H1 (cell line): Measurements from ENCODE around the gene CRKL. TPM values are rescaled to one million over a fixed set of nuclear protein-coding genes. Genes with fewer than 3 reads are reported as not detected.

Source experiments
- CTCF ChIA-PET: fragments of 300-600 bp; sonication (Branson Sonifier 250); formaldehyde crosslinking; loops from one replicate; lab custom pipeline; 2021; ENCODE audit not compliant: partially characterized antibody; lab: Charles Lee
- POLR2A ChIA-PET: fragments of 300-600 bp; sonication (Branson Sonifier 250); formaldehyde crosslinking; loops from one replicate; lab custom pipeline; 2021; ENCODE audit warnings: inconsistent platforms; ENCODE audit not compliant: partially characterized antibody; lab: Charles Lee
- DNase-seq, 2 experiments: peaks; one replicate each; pipeline versions ENCODE4 v3.0.0 to v3.0.0-alpha.2; 2010 to 2022; ENCODE audit warnings: low spot score in 2 of 2, low read depth in 1 of 2, mixed read lengths in 1 of 2
- FAIRE-seq: peaks from 2 replicates; lab custom pipeline; 2011; peaks lifted over from hg19 to GRCh38; lab: Jason Lieb, UNC
- H2AFZ ChIP-seq: 2 replicates; pipeline ENCODE4 v1.8.1; 2012; ENCODE audit warnings: low read length, inconsistent platforms
- H2AK5ac ChIP-seq: 2 replicates; pipeline ENCODE4 v1.6.1; 2013; ENCODE audit warnings: low read depth, low read length
- H2BK120ac ChIP-seq: replicated peaks from 2 replicates; pipeline ENCODE3; 2013; ENCODE audit warnings: low read depth, low read length, inconsistent platforms
- H2BK12ac ChIP-seq: 2 replicates; pipeline ENCODE4 v1.6.1; 2013; ENCODE audit warnings: low read depth, low read length
- H2BK15ac ChIP-seq: 2 replicates; pipeline ENCODE4 v1.6.1; 2013; ENCODE audit warnings: low read length
- H2BK20ac ChIP-seq: 2 replicates; pipeline ENCODE4 v1.6.1; 2013; ENCODE audit warnings: low read length
- H2BK5ac ChIP-seq: 2 replicates; pipeline ENCODE4 v1.6.1; 2013; ENCODE audit warnings: low read depth, low read length
- H3K14ac ChIP-seq: 2 replicates; pipeline ENCODE4 v1.6.1; 2013; ENCODE audit warnings: inconsistent platforms; ENCODE audit not compliant: insufficient read length
- H3K18ac ChIP-seq: 2 replicates; pipeline ENCODE4 v1.6.1; 2013; ENCODE audit warnings: low read length; ENCODE audit errors: extremely low read depth
- H3K23ac ChIP-seq: 2 replicates; pipeline ENCODE4 v1.6.1; 2013; ENCODE audit warnings: inconsistent platforms; ENCODE audit not compliant: insufficient read length
- H3K23me2 ChIP-seq: 2 replicates; pipeline ENCODE4 v1.6.1; 2013; ENCODE audit warnings: low read depth, low read length
- H3K27ac ChIP-seq: 2 replicates; pipeline ENCODE4 v1.6.1; 2011; ENCODE audit warnings: low read depth, low read length, inconsistent platforms
- H3K27me3 ChIP-seq, 4 experiments: replicated peaks in 1 of 4; 1 replicate in 1 of 4; 2 replicates in 3 of 4; pipeline versions ENCODE4 v1.6.1 to v1.8.1; 2011 to 2013; ENCODE audit warnings: low read length in 3 of 4, mild to moderate bottlenecking in 3 of 4, inconsistent platforms in 2 of 4, mixed read lengths in 2 of 4, moderate library complexity in 1 of 4; ENCODE audit not compliant: control insufficient read depth in 3 of 4, insufficient read depth in 3 of 4; ENCODE audit errors: extremely low read depth in 1 of 4
- H3K36me3 ChIP-seq, 4 experiments: 2 replicates each; pipeline versions ENCODE4 v1.6.1 to v1.8.1; 2011 to 2013; ENCODE audit warnings: mild to moderate bottlenecking in 4 of 4, low read length in 3 of 4, moderate library complexity in 2 of 4, control low read depth in 1 of 4, inconsistent platforms in 1 of 4; ENCODE audit not compliant: insufficient read depth in 4 of 4, control insufficient read depth in 2 of 4
- H3K4ac ChIP-seq: replicated peaks from 2 replicates; pipeline ENCODE3; 2013; ENCODE audit warnings: low read length, low read depth, mixed read lengths, inconsistent platforms; ENCODE audit not compliant: insufficient read length
- H3K4me1 ChIP-seq, 4 experiments: replicated peaks in 1 of 4; 1 replicate in 1 of 4; 2 replicates in 3 of 4; pipeline versions ENCODE4 v1.6.1 to v1.8.1; 2011 to 2013; ENCODE audit warnings: low read length in 3 of 4, inconsistent platforms in 2 of 4, mixed read lengths in 1 of 4; ENCODE audit not compliant: insufficient read depth in 4 of 4, control insufficient read depth in 3 of 4
- H3K4me2 ChIP-seq, 2 experiments: 2 replicates each; pipeline versions ENCODE4 v1.6.1 to v1.8.1; 2011 to 2013; ENCODE audit warnings: low read depth in 2 of 2, low read length in 2 of 2, control low read depth in 1 of 2, inconsistent platforms in 1 of 2, mild to moderate bottlenecking in 1 of 2; ENCODE audit not compliant: insufficient read depth in 1 of 2
- H3K4me3 ChIP-seq, 4 experiments: fragments of 200-600, 300-600 bp in 1 of 4; sonication (generic), shearing (Covaris generic), sonication (Bioruptor Twin) in 1 of 4; 2 replicates each; pipeline versions ENCODE4 v1.5.1 to v1.8.1; 2011 to 2016; ENCODE audit warnings: low read length in 4 of 4, low read depth in 3 of 4, control low read depth in 2 of 4, inconsistent platforms in 2 of 4, mild to moderate bottlenecking in 2 of 4, mixed read lengths in 1 of 4, moderate library complexity in 1 of 4; ENCODE audit not compliant: insufficient read depth in 2 of 4; ENCODE audit errors: extremely low read depth in 1 of 4
- H3K56ac ChIP-seq: replicated peaks from 2 replicates; pipeline ENCODE3; 2013; ENCODE audit warnings: low read depth, mild to moderate bottlenecking, mixed read lengths, low read length, inconsistent platforms; ENCODE audit not compliant: insufficient read length
- H3K79me1 ChIP-seq: 2 replicates; pipeline ENCODE4 v1.6.1; 2013; ENCODE audit warnings: low read depth, low read length, control low read depth
- H3K79me2 ChIP-seq, 2 experiments: 2 replicates each; pipeline versions ENCODE4 v1.6.1 to v1.8.1; 2012 to 2013; ENCODE audit warnings: low read length in 2 of 2, mild to moderate bottlenecking in 2 of 2, inconsistent platforms in 1 of 2; ENCODE audit not compliant: insufficient read depth in 2 of 2, control insufficient read depth in 1 of 2
- H3K9ac ChIP-seq, 4 experiments: replicated peaks in 1 of 4; 1 replicate in 1 of 4; 2 replicates in 3 of 4; pipeline versions ENCODE4 v1.6.1 to v1.8.1; 2011 to 2013; ENCODE audit warnings: low read depth in 3 of 4, low read length in 3 of 4, control low read depth in 2 of 4, mild to moderate bottlenecking in 2 of 4, moderate library complexity in 2 of 4, inconsistent platforms in 1 of 4; ENCODE audit errors: extremely low read depth in 1 of 4
- H3K9me3 ChIP-seq, 2 experiments: 2 replicates each; pipeline versions ENCODE4 v1.6.1 to v1.8.1; 2012 to 2013; ENCODE audit warnings: mild to moderate bottlenecking in 2 of 2, moderate library complexity in 2 of 2, control low read depth in 1 of 2, inconsistent platforms in 1 of 2, low read depth in 1 of 2, low read length in 1 of 2, mixed read lengths in 1 of 2; ENCODE audit not compliant: insufficient read depth in 2 of 2
- H4K20me1 ChIP-seq, 2 experiments: replicated peaks in 1 of 2; 2 replicates each; pipeline versions ENCODE3 to v1.8.1; 2011 to 2013; ENCODE audit warnings: inconsistent platforms in 2 of 2, low read length in 2 of 2, mild to moderate bottlenecking in 1 of 2; ENCODE audit not compliant: insufficient read depth in 2 of 2, control insufficient read depth in 1 of 2
- H4K5ac ChIP-seq: 2 replicates; pipeline ENCODE4 v1.6.1; 2013; ENCODE audit warnings: low read length, low read depth, mixed read lengths, inconsistent platforms; ENCODE audit not compliant: insufficient read length
- H4K8ac ChIP-seq: 2 replicates; pipeline ENCODE4 v1.8.0; 2013; ENCODE audit warnings: mild to moderate bottlenecking, moderate library complexity, low read length, inconsistent platforms; ENCODE audit not compliant: insufficient read depth; ENCODE audit errors: extremely low read depth
- H4K91ac ChIP-seq: replicated peaks from 2 replicates; pipeline ENCODE3; 2013; ENCODE audit warnings: low read length, mixed read lengths, inconsistent platforms; ENCODE audit not compliant: insufficient read length
- ATF2 ChIP-seq: IDR thresholded peaks from 2 replicates; pipeline ENCODE4 v1.6.1; 2012; ENCODE audit warnings: low read length, inconsistent platforms
- BRCA1 ChIP-seq: IDR thresholded peaks from 2 replicates; pipeline ENCODE4 v1.6.1; 2012; ENCODE audit warnings: low read depth, low read length, improper control_type of control experiment
- JUN ChIP-seq: IDR thresholded peaks from 2 replicates; pipeline ENCODE4 v1.6.1; 2011; ENCODE audit warnings: low read depth, mild to moderate bottlenecking, improper control_type of control experiment, low read length
- KDM5A ChIP-seq: fragments of 200-600 bp; IDR thresholded peaks from 2 replicates; pipeline ENCODE4 v1.7.1; 2012; ENCODE audit warnings: mild to moderate bottlenecking, low read length, inconsistent platforms, mixed read lengths
- PHF8 ChIP-seq: fragments of 200-600 bp; sonication (generic); conservative IDR thresholded peaks from 2 replicates; pipeline ENCODE4 v1.7.1; 2012; ENCODE audit warnings: low read depth, mild to moderate bottlenecking, inconsistent platforms, low read length, moderate library complexity
- POLR2AphosphoS5 ChIP-seq: IDR thresholded peaks from 2 replicates; pipeline ENCODE4 v1.6.1; 2011; ENCODE audit warnings: low read depth, low read length
- RAD21 ChIP-seq, 2 experiments: IDR thresholded peaks in 1 of 2; conservative IDR thresholded peaks in 1 of 2; 2 replicates each; pipeline ENCODE4 v1.6.1; 2011; ENCODE audit warnings: low read depth in 2 of 2, low read length in 2 of 2, improper control_type of control experiment in 1 of 2, inconsistent platforms in 1 of 2, mild to moderate bottlenecking in 1 of 2, moderate library complexity in 1 of 2
- SIX5 ChIP-seq: IDR thresholded peaks from 2 replicates; pipeline ENCODE4 v1.6.1; 2011; ENCODE audit warnings: mild to moderate bottlenecking, low read depth, low read length
- TAF7 ChIP-seq: optimal IDR thresholded peaks from 2 replicates; pipeline ENCODE3; 2011; ENCODE audit warnings: low read depth, mild to moderate bottlenecking, inconsistent platforms, low read length, moderate library complexity, borderline replicate concordance
- TBP ChIP-seq: IDR thresholded peaks from 2 replicates; pipeline ENCODE4 v1.6.1; 2011; ENCODE audit warnings: low read depth, low read length, improper control_type of control experiment
- WGBS, 2 experiments: shearing (Covaris generic) in 1 of 2; methylation state at CpG; one replicate each; pipeline versions ENCODE4 v1.1.6 to v1.1.7; 2013 to 2015; ENCODE audit warnings: low lambda C conversion rate in 2 of 2, mixed read lengths in 2 of 2, inconsistent platforms in 1 of 2, low coverage in 1 of 2, missing lambda C conversion rate in 1 of 2; ENCODE audit not compliant: insufficient replicate concordance in 2 of 2, insufficient coverage in 1 of 2, insufficient read length in 1 of 2; ENCODE audit errors: extremely low coverage in 1 of 2, missing lambda C conversion rate in 1 of 2; 5-methylcytosine and 5-hydroxymethylcytosine counted together
- polyA plus RNA-seq, 7 experiments: library from polyadenylated mRNA; depleted of rRNA in 3 of 7; stranded (reverse) in 5 of 7; unstranded in 2 of 7; fragments of >200 nt in 5 of 7; fragments of 200-250 nt in 2 of 7; gene quantifications; 1 replicate in 5 of 7; 2 replicates in 1 of 7; 4 replicates in 1 of 7; pipeline versions ENCODE4 v1.2.1 to v1.2.3, GENCODE V29; 2011 to 2013; ENCODE audit warnings: missing spikeins in 2 of 7, mixed read lengths in 2 of 7
- total RNA-seq: library from RNA; stranded (reverse); fragmentation: NEBNext Ultra II Directional; extraction: Animal tissue kit (Norgen Biotek cat#: 25700); gene quantifications from 2 replicates; pipeline ENCODE4 v1.2.1, GENCODE V29; 2021

CRKL gene
- total and polyA plus RNA-seq, 2 of the 8 experiments (the other 6 are each of a cell fraction or from before 2014, with no cell fraction given), result 34.5 to 94.5 TPM

GRCh38 chr22:20989323-20990138, 72.3 kb downstream of the CRKL start:
- POLR2A ChIA-PET, result interaction anchor here (1.5 to 3.5 kb wide), 2 partner anchors 9 to 10 kb away, joined by 4 to 17 read pairs; no protein-coding TSS in a partner anchor
- Histone ChIP-seq H3K56ac (no peak overlapping the region), H2BK15ac (no peak overlapping the region), H4K91ac (no peak overlapping the region), H3K79me2 (no peaks in the 10 kb centered on the region), H4K5ac (no peak overlapping the region), H3K23ac (no peak overlapping the region), H3K27ac (no peak overlapping the region), H3K4me1 (no peaks in the 10 kb centered on the region; a peak in 1 of 7 replicates), H3K27me3 (no peaks in the 10 kb centered on the region), H4K8ac (peak overlapping the region; percentile 85; the same call in 1 of the 2 replicates), H3K4ac (no peak overlapping the region), H3K79me1 (no peaks in the 10 kb centered on the region), H2BK5ac (no peak overlapping the region; the same call in 1 of the 2 replicates), H2BK12ac (no peak overlapping the region), H2AK5ac (no peak overlapping the region), H3K36me3 (peaks cover 0 to 10% (median 3%) of the 10 kb centered on the region in 4 experiments; a peak in 3 of 8 replicates), H2BK20ac (no peak overlapping the region), H3K4me3 (no peak overlapping the region), H2AFZ (no peak overlapping the region), H3K4me2 (no peak overlapping the region), H3K9me3 (no peaks in the 10 kb centered on the region), H3K9ac (no peak overlapping the region), H3K23me2 (no peaks in the 10 kb centered on the region; the same call in 1 of the 2 replicates), H4K20me1 (peaks cover 0 to 8% of the 10 kb centered on the region in 2 experiments), H3K18ac (no peak overlapping the region), H2BK120ac (no peak overlapping the region), H3K14ac (no peak overlapping the region)
- CTCF ChIA-PET, result interaction anchor here (0.6 to 2.6 kb wide), 10 partner anchors 10 to 104 kb away, joined by 3 to 9 read pairs (median 4); no protein-coding TSS in a partner anchor
- 90% methylated on average over 12 of the region's 17 CpGs; no CpG with 5 or more reads in 1 of the 2 experiments for WGBS, 2 experiments
- DNase-seq, result no peak
- no peak for FAIRE-seq
- TF ChIP-seq TAF7, result no peak
- no peak for TF ChIP-seq PHF8
- TF ChIP-seq RAD21 (IDR thresholded peaks at IDR 0.05 in 1 of 2, conservative IDR thresholded peaks at IDR 0.05 in 1 of 2; ENCODE audit: low read depth in 2 of 2, low read length in 2 of 2), result no peak
- no peak for TF ChIP-seq JUN
- no peak for TF ChIP-seq KDM5A
- TF ChIP-seq ATF2, result no peak
- no peak for TF ChIP-seq BRCA1
- TF ChIP-seq TBP, result no peak
- TF ChIP-seq SIX5, result no peak
- TF ChIP-seq POLR2AphosphoS5, result no peak
